Muscle layer of duodenum (tissue), 2 donors: ENCODE results near the gene HSPD1.
A peak's percentile ranks its signal among the peaks of the same experiment; 100 is the strongest.

ENCODE experiments used
- H3K27ac ChIP-seq: one replicate; pipeline ENCODE4 v1.7.0; 2013; ENCODE audit warnings: mild to moderate bottlenecking, low read length
- H3K27me3 ChIP-seq: one replicate; pipeline ENCODE4 v1.7.0; 2013; ENCODE audit warnings: low read depth, mild to moderate bottlenecking, control low read depth, low read length
- H3K36me3 ChIP-seq, 2 donors: one replicate each; pipeline ENCODE4 v1.7.0; 2013; ENCODE audit warnings: low read length in 2 of 2, control low read depth in 1 of 2, mild to moderate bottlenecking in 1 of 2; ENCODE audit not compliant: insufficient read depth in 2 of 2, control insufficient read depth in 1 of 2
- H3K4me1 ChIP-seq, 2 donors: one replicate each; pipeline ENCODE4 v1.7.0; 2013; ENCODE audit warnings: low read length in 2 of 2, mild to moderate bottlenecking in 2 of 2, control low read depth in 1 of 2, moderate library complexity in 1 of 2; ENCODE audit not compliant: insufficient read depth in 2 of 2, control insufficient read depth in 1 of 2
- H3K4me3 ChIP-seq, 2 donors: one replicate each; pipeline ENCODE4 v1.7.0; 2013; ENCODE audit warnings: low read length in 2 of 2, low read depth in 1 of 2, mild to moderate bottlenecking in 1 of 2
- H3K9me3 ChIP-seq, 2 donors: one replicate each; pipeline ENCODE4 v1.7.0; 2013; ENCODE audit warnings: low read length in 2 of 2, control low read depth in 1 of 2, mild to moderate bottlenecking in 1 of 2; ENCODE audit not compliant: control insufficient read depth in 1 of 2
- donor health status: healthy.

The HSPD1 gene

GRCh38 chr2:197514754-197515153 lies 15.1 kb upstream of the HSPD1 start:
- no peaks in the 10 kb centered on the region for H3K27me3 ChIP-seq
- H3K4me1 ChIP-seq, result peaks cover 12 to 25% of the 10 kb centered on the region in 2 donors
- peak overlapping the region; percentile 100 for H3K27ac ChIP-seq
- H3K36me3 ChIP-seq, result no peaks in the 10 kb centered on the region
- peak overlapping the region; percentile 72 to 99 for H3K4me3 ChIP-seq
- no peaks in the 10 kb centered on the region for H3K9me3 ChIP-seq

DNA sequence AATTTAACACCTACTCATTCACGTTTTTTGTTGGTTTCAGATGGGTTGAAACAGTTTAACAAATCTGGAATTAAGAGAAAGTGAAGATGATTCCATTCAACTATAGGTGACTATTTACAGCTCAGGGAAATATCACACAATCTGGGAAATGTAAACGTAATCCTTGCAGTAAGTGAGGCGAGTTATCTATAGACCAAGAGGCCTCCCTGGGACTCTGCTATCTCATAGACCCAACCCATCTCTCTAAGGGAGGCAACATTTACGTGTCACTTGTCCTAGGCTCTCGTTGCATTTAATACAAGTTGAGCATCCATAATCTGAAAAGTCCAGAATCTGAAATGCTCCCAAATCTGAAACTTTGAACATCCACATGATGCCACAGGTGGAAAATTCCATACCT lies 14.3 kb upstream of the HSPD1 start:
- Histone ChIP-seq H3K27ac (no peak overlapping the region), H3K27me3 (no peaks in the 10 kb centered on the region)

DNA sequence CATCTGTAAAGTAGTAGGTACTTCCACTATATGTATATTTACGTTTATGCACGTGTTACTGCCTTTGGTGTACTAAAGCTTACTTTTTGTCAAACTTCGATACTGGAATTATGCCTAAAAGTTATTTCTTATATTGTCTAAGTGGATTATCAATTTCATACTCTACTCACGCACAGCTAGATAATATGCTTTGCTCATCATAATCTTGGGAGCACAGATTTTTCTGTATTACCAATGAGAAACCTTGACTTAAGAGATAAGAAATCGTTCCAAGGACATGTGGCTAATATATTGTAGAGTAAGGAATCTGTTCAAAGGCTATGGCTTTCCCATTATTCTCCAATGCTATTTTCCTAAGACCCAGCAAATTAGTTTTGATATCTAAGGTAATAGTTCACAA lies 7.0 kb upstream of the HSPD1 start:
- Histone ChIP-seq H3K9me3 (no peaks in the 10 kb centered on the region), H3K4me3 (no peak overlapping the region), H3K27ac (no peak overlapping the region), H3K27me3 (no peaks in the 10 kb centered on the region), H3K4me1 (peaks cover 0 to 8% of the 10 kb centered on the region in 2 donors), H3K36me3 (peaks cover 12 to 15% of the 10 kb centered on the region in 2 donors)

More for the DNA sequence above, 14.3 kb upstream of the HSPD1 start:
- no peaks in the 10 kb centered on the region for H3K36me3 ChIP-seq
- H3K4me1 ChIP-seq, result peaks cover 12 to 25% of the 10 kb centered on the region in 2 donors
- no peak overlapping the region for H3K4me3 ChIP-seq
- no peaks in the 10 kb centered on the region for H3K9me3 ChIP-seq

GRCh38 chr2:197504512-197504911 lies 4.9 kb upstream of the HSPD1 start:
- Histone ChIP-seq H3K4me3 (no peak overlapping the region), H3K4me1 (peaks cover 0 to 14% of the 10 kb centered on the region in 2 donors), H3K27ac (no peak overlapping the region), H3K36me3 (peaks cover 13 to 15% of the 10 kb centered on the region in 2 donors), H3K27me3 (no peaks in the 10 kb centered on the region), H3K9me3 (no peaks in the 10 kb centered on the region)

DNA sequence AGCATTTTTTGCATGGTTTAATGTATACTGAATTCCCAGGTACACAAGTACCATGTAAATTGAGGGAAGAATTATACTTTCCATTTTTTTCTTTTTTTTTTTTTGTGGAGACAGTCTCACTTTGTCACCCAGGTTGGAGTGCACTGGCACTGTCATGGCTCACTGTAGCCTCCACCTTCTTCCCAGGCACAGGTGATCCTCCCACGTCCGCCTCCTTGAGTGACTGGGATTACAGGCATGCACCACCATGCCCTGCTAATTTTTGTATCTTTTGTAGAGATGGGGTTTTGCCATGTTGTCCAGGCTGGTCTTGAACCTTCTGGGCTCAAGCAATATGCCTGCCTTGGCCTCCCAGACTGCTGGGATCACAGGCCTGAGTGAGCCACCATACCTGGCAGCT lies 4.4 kb upstream of the HSPD1 start:
- Histone ChIP-seq H3K27ac (no peak overlapping the region), H3K9me3 (no peaks in the 10 kb centered on the region), H3K4me3 (no peak overlapping the region), H3K4me1 (peaks cover 0 to 14% of the 10 kb centered on the region in 2 donors), H3K27me3 (no peaks in the 10 kb centered on the region), H3K36me3 (peaks cover 15 to 18% of the 10 kb centered on the region in 2 donors)

DNA sequence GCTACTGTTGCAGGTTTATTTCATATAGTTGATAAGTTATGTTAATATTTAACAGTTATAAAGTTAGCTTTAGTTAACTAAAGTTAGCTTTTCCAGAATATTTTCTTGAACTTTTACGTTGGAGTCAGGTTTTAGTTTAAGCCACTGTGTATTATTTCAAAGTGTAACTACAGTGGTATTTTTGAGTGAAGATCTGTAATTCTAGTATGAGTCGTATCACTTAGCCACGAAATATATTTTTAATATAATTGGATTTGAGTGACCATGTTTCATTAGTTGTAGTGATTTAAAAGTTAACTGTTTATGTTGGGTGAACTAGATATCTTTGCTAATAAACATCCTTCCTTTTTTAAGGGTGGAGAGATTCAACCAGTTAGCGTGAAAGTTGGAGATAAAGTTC lies 3.0 kb upstream of the HSPD1 start:
- Histone ChIP-seq H3K36me3 (peaks cover 15 to 20% of the 10 kb centered on the region in 2 donors), H3K27ac (peak overlapping the region; percentile 54), H3K27me3 (no peaks in the 10 kb centered on the region), H3K4me3 (peak overlapping the region in 1 of 2 donors; percentile 35), H3K4me1 (peaks cover 0 to 24% of the 10 kb centered on the region in 2 donors), H3K9me3 (no peaks in the 10 kb centered on the region)

DNA sequence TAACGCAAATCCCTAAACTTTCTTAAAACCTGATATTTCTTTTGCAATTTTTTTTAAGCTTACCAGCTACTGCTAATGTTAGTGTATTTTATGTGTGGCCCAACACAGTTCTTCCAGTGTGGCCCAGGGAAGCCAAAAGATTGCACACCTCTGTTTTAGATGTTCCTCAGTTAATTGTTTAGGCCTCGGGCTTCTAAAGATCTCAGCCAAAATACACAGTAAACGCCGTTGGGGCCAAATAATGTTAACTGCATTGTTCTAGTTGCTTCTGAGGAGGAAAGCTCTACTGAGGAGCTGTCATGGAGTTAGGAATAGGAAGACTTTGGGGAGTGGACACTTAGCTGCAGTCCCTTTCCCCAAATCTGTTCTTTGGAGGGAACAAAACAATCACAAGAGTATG lies 2.6 kb upstream of the HSPD1 start:
- H3K27me3 ChIP-seq, result no peaks in the 10 kb centered on the region

GRCh38 chr2:197500503-197501131 lies 977 bp upstream of the HSPD1 start:
- H3K27ac ChIP-seq, result peak overlapping the region; percentile 98
- no peaks in the 10 kb centered on the region for H3K27me3 ChIP-seq
- peaks cover 3 to 36% of the 10 kb centered on the region in 2 donors for H3K4me1 ChIP-seq
- H3K36me3 ChIP-seq, result peaks cover 16 to 36% of the 10 kb centered on the region in 2 donors
- peak overlapping the region; percentile 90 to 93 for H3K4me3 ChIP-seq
- no peaks in the 10 kb centered on the region for H3K9me3 ChIP-seq

More for the DNA sequence above, 2.6 kb upstream of the HSPD1 start:
- Histone ChIP-seq H3K4me1 (peaks cover 0 to 29% of the 10 kb centered on the region in 2 donors), H3K4me3 (peak overlapping the region; percentile 35 to 93), H3K9me3 (no peaks in the 10 kb centered on the region), H3K36me3 (peaks cover 15 to 21% of the 10 kb centered on the region in 2 donors), H3K27ac (peak overlapping the region; percentile 54)

DNA sequence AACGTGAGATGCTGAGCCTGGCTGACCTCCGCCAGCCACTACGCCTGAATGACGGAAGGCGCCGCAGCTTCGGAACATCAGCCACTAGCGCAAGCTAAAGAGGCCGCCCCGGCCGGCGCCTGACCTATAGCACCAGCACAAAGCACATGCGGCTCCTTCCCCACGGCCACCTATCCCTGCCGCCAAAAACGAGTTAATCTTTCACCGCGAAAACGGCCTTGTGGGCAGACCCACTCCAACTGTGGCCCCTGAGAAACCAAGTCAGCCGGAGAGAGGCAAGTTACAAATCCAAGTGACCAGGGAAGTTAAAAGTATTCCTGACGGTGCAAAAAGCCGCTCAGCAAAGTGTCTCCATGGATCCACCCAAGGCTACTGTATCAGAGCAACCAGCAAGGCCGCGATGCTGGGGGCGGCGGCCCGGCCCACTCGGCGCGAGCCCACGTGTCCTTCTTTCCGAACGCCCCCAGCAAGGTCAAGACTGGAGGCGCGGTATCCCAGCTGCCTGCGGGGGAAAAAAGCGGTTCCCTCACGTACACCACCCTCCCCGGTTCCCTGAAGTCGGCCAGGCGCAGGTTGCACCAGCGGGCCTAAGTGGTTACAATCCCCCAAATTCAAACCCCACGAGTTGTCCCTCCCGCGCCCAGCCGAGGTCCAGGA lies 575 bp downstream of the HSPD1 start:
- Histone ChIP-seq H3K27me3 (no peaks in the 10 kb centered on the region), H3K36me3 (peaks cover 23 to 39% of the 10 kb centered on the region in 2 donors), H3K9me3 (no peaks in the 10 kb centered on the region), H3K4me1 (peaks cover 3 to 36% of the 10 kb centered on the region in 2 donors), H3K27ac (peak overlapping the region; percentile 98), H3K4me3 (peak overlapping the region; percentile 82 to 93)

DNA sequence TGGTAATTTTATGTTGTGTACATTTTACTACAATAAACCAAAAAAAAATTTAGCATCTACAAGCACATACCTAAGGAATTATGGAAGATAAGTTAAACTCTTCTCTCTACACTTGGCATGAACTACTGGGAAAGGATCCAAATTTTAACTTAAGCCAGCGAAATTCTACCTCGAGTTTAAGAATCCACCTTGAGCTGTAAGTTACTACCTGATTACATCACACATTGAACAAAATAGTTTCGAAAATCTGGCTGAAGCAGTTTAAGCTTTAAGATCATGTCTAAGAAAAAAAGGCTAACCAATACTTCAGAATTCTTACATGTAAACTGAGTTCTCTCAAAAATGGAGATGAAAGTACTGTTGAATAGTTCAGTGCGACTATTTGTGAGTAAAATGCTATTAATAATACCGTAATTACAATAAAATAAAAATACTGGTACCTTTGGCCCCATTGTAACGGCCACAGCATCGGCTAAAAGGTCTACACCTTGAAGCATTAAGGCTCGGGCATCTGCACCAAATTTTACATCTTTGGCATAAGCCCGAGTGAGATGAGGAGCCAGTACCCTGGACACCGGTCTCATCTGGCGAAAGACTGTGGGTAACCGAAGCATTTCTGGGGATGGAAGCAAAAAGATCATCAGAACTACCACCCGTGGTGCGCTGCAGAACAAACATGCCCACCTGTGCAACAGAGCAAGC lies 1.3 kb downstream of the HSPD1 start:
- Histone ChIP-seq H3K9me3 (no peaks in the 10 kb centered on the region), H3K36me3 (peaks cover 20 to 39% of the 10 kb centered on the region in 2 donors), H3K4me1 (peaks cover 3 to 36% of the 10 kb centered on the region in 2 donors), H3K4me3 (peak overlapping the region; percentile 82 to 93), H3K27me3 (no peaks in the 10 kb centered on the region), H3K27ac (peak overlapping the region; percentile 98)

GRCh38 chr2:197497326-197497725 lies 2.3 kb downstream of the HSPD1 start:
- Histone ChIP-seq H3K36me3 (peaks cover 27 to 47% of the 10 kb centered on the region in 2 donors), H3K27me3 (no peaks in the 10 kb centered on the region), H3K4me1 (peaks cover 3 to 35% of the 10 kb centered on the region in 2 donors), H3K27ac (no peak overlapping the region), H3K9me3 (no peaks in the 10 kb centered on the region), H3K4me3 (peak overlapping the region; percentile 82 to 93)
